ENCODE results near the gene OR52K1.
A peak's percentile ranks its signal among the peaks of the same experiment; 100 is the strongest.
"Not testable (repeated sequence)": the region's sequence is repeated elsewhere in the genome, so short reads cannot be mapped to it uniquely, and the experiment has no call there.

OR52K1 gene

GRCh38 chr11:4491878-4492606 lies 9.6 kb downstream of the OR52K1 start:
- DNase-seq (ENCODE audit: low spot score): no peak

DNA sequence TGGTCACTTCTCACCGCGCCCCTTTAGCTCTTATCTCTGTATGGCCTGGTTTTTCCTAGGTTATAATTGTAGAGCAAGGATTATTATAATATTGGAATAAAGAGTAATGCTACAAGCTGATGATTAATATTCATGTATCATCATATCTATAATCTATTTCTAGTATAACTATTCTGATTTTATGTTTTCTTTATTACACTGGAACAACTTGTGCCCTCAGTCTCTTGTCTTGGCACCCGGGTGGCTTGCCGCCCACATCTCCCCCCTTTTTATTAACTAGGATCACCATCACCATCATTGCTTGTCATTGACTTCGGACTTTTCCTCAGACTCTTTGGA lies 11.0 kb downstream of the OR52K1 start:
- no peak for DNase-seq (ENCODE audit: low spot score)

DNA sequence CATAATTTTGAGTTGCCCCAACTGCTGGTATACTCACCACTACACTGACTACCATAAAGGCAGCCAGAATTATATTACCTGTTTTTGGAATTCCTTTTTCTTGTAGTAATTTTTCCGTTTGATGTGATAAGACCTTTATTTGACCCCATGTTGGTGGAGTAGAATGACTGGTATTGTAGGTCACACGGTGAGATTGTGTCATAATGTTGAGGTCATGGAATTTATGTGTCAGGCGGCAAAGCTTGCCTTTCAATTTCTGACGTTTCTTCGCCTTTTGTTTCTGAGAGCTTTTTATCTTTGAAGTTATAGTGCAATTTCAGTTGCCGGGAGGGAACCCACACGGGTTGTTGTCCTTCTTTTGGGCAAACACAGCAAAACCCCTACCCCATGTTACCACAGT lies 13.0 kb downstream of the OR52K1 start:
- DNase-seq (ENCODE audit: low spot score): no peak

- DNase-seq (ENCODE audit: low spot score): no peak
These were observed 13.5 kb downstream of the OR52K1 start for GRCh38 chr11:4495986-4496385.

DNA sequence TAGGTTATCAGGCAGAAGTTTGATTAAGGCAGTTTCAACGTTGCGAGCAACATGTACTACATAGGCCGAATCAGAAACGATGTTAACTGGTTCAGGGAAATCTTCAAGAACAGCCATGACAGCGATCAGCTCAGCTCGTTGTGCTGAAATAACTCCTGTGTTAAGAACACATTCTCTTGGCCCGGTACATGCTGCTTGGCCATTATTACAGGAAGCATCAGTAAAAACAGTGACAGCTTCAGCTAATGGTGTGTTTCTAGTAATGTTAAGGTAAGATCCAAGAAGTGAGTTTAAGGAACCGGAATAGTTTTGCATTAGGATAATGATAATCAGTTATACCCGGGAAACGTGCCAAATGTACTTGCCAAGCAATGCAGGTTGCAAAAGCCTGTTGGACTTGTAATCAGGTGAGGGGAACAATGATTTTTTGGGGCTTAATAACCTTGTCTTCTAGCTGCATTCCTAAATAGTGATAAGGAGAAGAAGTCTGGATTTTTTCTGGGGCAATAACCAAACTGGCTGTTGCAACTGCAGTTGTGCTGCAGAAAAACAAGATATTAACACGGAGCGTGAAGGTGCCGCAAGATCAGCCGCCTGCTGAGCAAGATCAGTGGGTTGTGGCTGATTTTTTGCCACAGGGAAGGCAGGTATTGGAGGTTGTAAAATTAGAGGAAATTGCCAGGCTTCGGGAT lies 14.3 kb downstream of the OR52K1 start:
- DNase-seq (ENCODE audit: low spot score): no peak

- DNase-seq (ENCODE audit: low spot score): no peak
These were observed 26.4 kb downstream of the OR52K1 start for GRCh38 chr11:4508886-4509285.

GRCh38 chr11:4511282-4512245 lies 29.1 kb downstream of the OR52K1 start:
- DNase-seq (ENCODE audit: low spot score): no peak

- DNase-seq (ENCODE audit: low spot score): no peak
These were observed 31.8 kb downstream of the OR52K1 start for GRCh38 chr11:4514196-4514595.

DNA sequence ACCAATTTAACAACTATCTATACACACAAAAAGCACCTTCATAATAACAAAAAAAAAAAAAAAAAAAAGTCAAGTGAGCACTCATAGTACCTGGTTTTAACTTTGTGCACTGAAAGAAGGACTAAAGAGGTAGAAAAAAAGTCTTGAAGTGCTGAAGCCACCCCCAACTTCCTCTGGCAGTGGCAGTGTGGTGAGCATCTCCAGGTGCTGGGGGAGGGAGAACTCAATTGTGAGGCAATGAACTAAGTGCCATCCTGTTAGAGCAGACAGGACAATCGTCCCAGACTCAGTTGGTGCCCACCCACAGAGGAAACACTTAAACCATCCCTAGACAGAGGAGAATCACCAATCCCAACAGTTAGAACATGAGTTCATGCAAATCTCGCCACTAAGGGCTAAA lies 39.9 kb downstream of the OR52K1 start:
- no peak for DNase-seq (ENCODE audit: low spot score)

DNA sequence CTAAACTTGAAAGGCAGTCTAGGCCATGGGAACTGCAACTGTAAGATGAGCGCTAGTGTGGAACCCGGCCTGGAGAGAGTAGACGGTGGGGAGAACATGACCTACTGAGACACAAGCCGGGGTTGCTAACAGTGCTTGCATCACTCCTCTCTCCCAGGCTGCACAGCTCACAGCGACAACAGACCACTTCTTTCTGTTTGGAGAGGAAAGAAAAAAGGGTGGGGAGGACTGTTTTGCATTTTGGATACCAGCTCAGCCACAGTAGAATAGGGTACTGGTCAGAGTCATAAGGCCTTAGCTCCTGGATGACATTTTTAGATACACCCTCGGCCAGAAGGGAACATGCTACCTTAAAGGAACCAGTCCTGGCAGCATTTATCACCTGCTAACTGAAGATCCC lies 40.3 kb downstream of the OR52K1 start:
- DNase-seq (ENCODE audit: low spot score): no peak

GRCh38 chr11:4523666-4524065 lies 41.2 kb downstream of the OR52K1 start:
- no peak for DNase-seq (ENCODE audit: low spot score)

DNA sequence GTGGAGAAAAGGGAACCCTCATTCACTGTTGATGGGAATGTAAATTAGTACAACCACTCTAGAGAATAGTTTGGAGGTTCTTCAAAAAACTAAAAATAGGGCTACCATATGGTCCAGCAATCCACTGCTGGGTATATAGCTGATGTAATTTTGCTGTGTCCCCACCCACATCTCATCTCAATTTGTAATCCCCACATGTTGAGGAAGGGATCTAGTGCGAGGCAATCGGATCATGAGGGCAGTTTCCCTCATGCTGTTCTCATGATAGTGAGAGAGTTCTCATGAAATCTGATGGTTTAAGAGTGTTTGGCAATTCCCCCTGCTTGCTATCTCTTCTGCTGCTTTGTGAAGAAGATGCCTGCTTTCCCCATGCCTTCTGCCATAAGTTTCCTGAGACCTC lies 45.5 kb downstream of the OR52K1 start:
- DNase-seq (ENCODE audit: low spot score): no peak

- not testable (repeated sequence) for DNase-seq (ENCODE audit: low spot score)
These were observed 49.2 kb downstream of the OR52K1 start for GRCh38 chr11:4531686-4532085.

DNA sequence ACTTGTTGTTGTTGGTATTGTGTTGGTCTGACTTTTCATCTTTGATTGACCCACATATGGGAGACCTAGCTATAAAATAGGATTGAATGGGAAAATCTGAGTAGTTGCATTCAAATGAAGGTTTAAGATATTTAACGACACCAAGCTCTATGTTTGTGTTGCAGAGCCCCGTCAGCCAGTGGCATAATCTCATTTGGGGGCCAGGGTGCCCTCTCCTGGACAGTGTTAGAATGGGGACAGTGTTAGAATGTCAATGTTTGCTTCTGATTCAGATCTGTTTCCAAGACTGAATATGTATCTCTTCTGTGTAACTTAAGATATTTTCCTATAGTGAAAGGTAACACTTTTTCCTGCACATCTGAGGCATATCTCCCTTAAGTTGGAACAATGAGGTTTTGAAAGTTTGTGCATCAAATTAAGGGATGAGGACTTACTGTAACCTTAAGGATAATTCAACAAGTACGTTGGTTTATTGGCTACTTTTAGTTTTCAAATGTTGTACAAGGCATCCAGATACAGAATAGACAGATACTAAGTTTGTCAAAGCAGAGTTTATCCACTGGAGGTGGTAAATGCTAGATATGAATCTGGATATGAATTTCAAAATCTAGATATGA lies 57.3 kb downstream of the OR52K1 start:
- DNase-seq (ENCODE audit: low spot score): peak; percentile 25

DNA sequence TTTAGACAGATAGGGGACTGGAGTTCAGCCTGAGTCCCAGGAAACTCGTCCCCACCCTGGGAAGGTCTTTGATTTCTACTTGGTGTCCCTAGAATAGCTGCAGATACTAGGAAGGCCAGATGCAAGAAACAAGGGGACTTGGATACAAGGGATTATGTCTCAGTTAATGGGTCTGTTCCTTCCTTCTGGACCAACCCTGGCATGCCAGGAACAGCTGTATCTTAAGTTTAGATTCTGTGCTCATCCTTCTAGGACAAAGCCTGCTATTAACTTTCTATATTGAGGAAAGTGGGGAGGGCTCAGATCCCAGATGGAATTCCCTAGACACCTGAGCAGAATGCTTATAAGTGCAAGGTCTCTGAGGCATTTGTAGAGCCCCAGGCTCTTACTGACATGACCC lies 58.6 kb downstream of the OR52K1 start:
- DNase-seq (ENCODE audit: low spot score): no peak

Measured in HuH-7 (cell line).